OCI-LY7 (cell line): ENCODE results near the gene CCDC102A.

Experiments
- CTCF ChIP-seq: fragments of 200-600 bp; sonication (generic); conservative IDR thresholded peaks from 2 replicates; pipeline ENCODE4 v1.5.1; 2014; ENCODE audit warnings: mild to moderate bottlenecking, antibody characterized with exemption, low read length, moderate library complexity, mixed read lengths
- EZH2phosphoT487 ChIP-seq: fragments of 200-600 bp; sonication (generic); IDR thresholded peaks from 2 replicates; pipeline ENCODE4 v1.6.1; 2018; ENCODE audit warnings: low read depth, borderline replicate concordance, mild to moderate bottlenecking, mixed run types, antibody characterized with exemption, low read length, moderate library complexity, mixed read lengths

- TF ChIP-seq CTCF (no peak), EZH2phosphoT487 (no peak)
These were observed 21.4 kb downstream of the CCDC102A start for GRCh38 chr16:57514791-57515600.
